CD14-positive monocyte (primary cell): ENCODE results near the gene SLC24A4. TPM values are rescaled to one million over a fixed set of nuclear protein-coding genes. Genes with fewer than 3 reads are reported as not detected.

Source experiments
- DNase-seq, 3 donors: peaks; one replicate each; pipeline ENCODE4 v3.0.0-alpha.2; 2011 to 2022
- H2AFZ ChIP-seq: 2 replicates; pipeline ENCODE4 v1.6.0; 2012; ENCODE audit warnings: mild to moderate bottlenecking, low read depth, low read length, inconsistent platforms; ENCODE audit not compliant: insufficient read depth, poor library complexity, severe bottlenecking
- H3K27ac ChIP-seq, 2 donors: 1 replicate in 1 of 2; 2 replicates in 1 of 2; pipeline ENCODE4 v1.5.1; 2012 to 2013; ENCODE audit warnings: low read length in 2 of 2, control low read depth in 1 of 2, inconsistent platforms in 1 of 2, low read depth in 1 of 2, mild to moderate bottlenecking in 1 of 2
- H3K27me3 ChIP-seq, 2 donors: one replicate each; pipeline versions ENCODE4 v1.6.0 to v1.6.1; 2011 to 2013; ENCODE audit warnings: low read length in 2 of 2; ENCODE audit not compliant: control insufficient read depth in 2 of 2, insufficient read depth in 2 of 2
- H3K36me3 ChIP-seq, 2 donors: replicated peaks in 1 of 2; 1 replicate in 1 of 2; 2 replicates in 1 of 2; pipeline versions ENCODE4 v1.5.1 to v1.6.1; 2012 to 2013; ENCODE audit warnings: low read length in 2 of 2, control low read depth in 1 of 2, inconsistent platforms in 1 of 2, mild to moderate bottlenecking in 1 of 2; ENCODE audit not compliant: insufficient read depth in 2 of 2, control insufficient read depth in 1 of 2
- H3K4me1 ChIP-seq, 2 donors: 1 replicate in 1 of 2; 2 replicates in 1 of 2; pipeline versions ENCODE4 v1.5.1 to v1.6.1; 2012 to 2013; ENCODE audit warnings: low read length in 2 of 2, control low read depth in 1 of 2, inconsistent platforms in 1 of 2, mild to moderate bottlenecking in 1 of 2, moderate library complexity in 1 of 2; ENCODE audit not compliant: insufficient read depth in 2 of 2, control insufficient read depth in 1 of 2
- H3K4me2 ChIP-seq: replicated peaks from 2 replicates; pipeline ENCODE3; 2012; ENCODE audit warnings: low read length, moderate library complexity, mild to moderate bottlenecking; ENCODE audit not compliant: poor library complexity, severe bottlenecking; ENCODE audit errors: extremely low read depth
- H3K4me3 ChIP-seq, 3 experiments: fragments of 200-600 bp in 1 of 3; sonication (generic) in 1 of 3; replicated peaks in 1 of 3; 1 replicate in 2 of 3; 2 replicates in 1 of 3; pipeline ENCODE4 v1.5.1; 2011 to 2013; ENCODE audit warnings: low read length in 3 of 3, mild to moderate bottlenecking in 3 of 3, control low read depth in 2 of 3, low read depth in 2 of 3, inconsistent platforms in 1 of 3, moderate library complexity in 1 of 3
- H3K79me2 ChIP-seq: 2 replicates; pipeline ENCODE4 v1.6.0; 2012; ENCODE audit warnings: mild to moderate bottlenecking, control low read depth, inconsistent platforms, low read length, moderate library complexity; ENCODE audit not compliant: insufficient read depth
- H3K9ac ChIP-seq: 2 replicates; pipeline ENCODE4 v1.6.0; 2017; ENCODE audit warnings: low read length, mild to moderate bottlenecking; ENCODE audit not compliant: insufficient read depth, poor library complexity, severe bottlenecking
- H3K9me3 ChIP-seq, 2 donors: replicated peaks in 1 of 2; 1 replicate in 1 of 2; 2 replicates in 1 of 2; pipeline versions ENCODE4 v1.5.1 to v1.6.1; 2012 to 2013; ENCODE audit warnings: low read length in 2 of 2, control low read depth in 1 of 2; ENCODE audit not compliant: control insufficient read depth in 1 of 2, insufficient read depth in 1 of 2
- H4K20me1 ChIP-seq: 2 replicates; pipeline ENCODE4 v1.6.0; 2012; ENCODE audit warnings: mild to moderate bottlenecking, low read length, control low read depth, moderate library complexity; ENCODE audit not compliant: insufficient read depth
- H3K27ac Mint-ChIP-seq, 7 donors: one replicate each; pipeline ENCODE4 v1.8.0; 2020; ENCODE audit warnings: mild to moderate bottlenecking in 7 of 7, mixed read lengths in 7 of 7, moderate library complexity in 6 of 7, inconsistent platforms in 2 of 7
- H3K27me3 Mint-ChIP-seq, 3 donors: one replicate each; pipeline ENCODE4 v1.8.0; 2021 to 2022; ENCODE audit warnings: low read depth in 3 of 3, mild to moderate bottlenecking in 3 of 3, mixed read lengths in 3 of 3, moderate library complexity in 3 of 3, inconsistent platforms in 1 of 3
- H3K36me3 Mint-ChIP-seq, 2 donors: one replicate each; pipeline ENCODE4 v1.8.0; 2020; ENCODE audit warnings: mixed read lengths in 2 of 2, inconsistent platforms in 1 of 2, mild to moderate bottlenecking in 1 of 2
- H3K4me1 Mint-ChIP-seq: one replicate; pipeline ENCODE4 v1.8.0; 2020; ENCODE audit warnings: mild to moderate bottlenecking, mixed read lengths
- H3K4me3 Mint-ChIP-seq, 2 donors: one replicate each; pipeline ENCODE4 v1.8.0; 2020; ENCODE audit warnings: mild to moderate bottlenecking in 2 of 2, mixed read lengths in 2 of 2, moderate library complexity in 1 of 2
- H3K9me3 Mint-ChIP-seq, 7 donors: one replicate each; pipeline ENCODE4 v1.8.0; 2020 to 2022; ENCODE audit warnings: mixed read lengths in 7 of 7, mild to moderate bottlenecking in 6 of 7, moderate library complexity in 6 of 7, inconsistent platforms in 2 of 7
- WGBS: methylation state at CpG from one replicate; pipeline ENCODE4 v1.1.5; 2013; ENCODE audit warnings: missing lambda C conversion rate; ENCODE audit not compliant: insufficient coverage; 5-methylcytosine and 5-hydroxymethylcytosine counted together
- intact Hi-C, 2 donors: fragments of 100-400 bp; cut with micrococcal nuclease; formaldehyde crosslinking; loops; one replicate each; pipeline versions ENCODE4 v1.15.0 to v1.15.1; 2023
- polyA plus RNA-seq, 3 donors: library from polyadenylated mRNA; depleted of rRNA in 1 of 3; unstranded in 2 of 3; stranded (reverse) in 1 of 3; fragments of 300-500 nt in 2 of 3; fragments of >200 nt in 1 of 3; fragmentation: Illumina TruSeq in 2 of 3; gene quantifications; 1 replicate in 2 of 3; 2 replicates in 1 of 3; pipeline ENCODE4 v1.2.3, GENCODE V29; 2012 to 2021
- TF ChIP-seq, protein P1 (sequence below): fragments of 200-600 bp; IDR thresholded peaks from one replicate; pipeline ENCODE4 v1.8.0; 2022; ENCODE audit warnings: antibody characterized with exemption, mild to moderate bottlenecking

Gene SLC24A4
- polyA plus RNA-seq, 3 donors = 20.0 to 41.9 (median 26.5) TPM

DNA sequence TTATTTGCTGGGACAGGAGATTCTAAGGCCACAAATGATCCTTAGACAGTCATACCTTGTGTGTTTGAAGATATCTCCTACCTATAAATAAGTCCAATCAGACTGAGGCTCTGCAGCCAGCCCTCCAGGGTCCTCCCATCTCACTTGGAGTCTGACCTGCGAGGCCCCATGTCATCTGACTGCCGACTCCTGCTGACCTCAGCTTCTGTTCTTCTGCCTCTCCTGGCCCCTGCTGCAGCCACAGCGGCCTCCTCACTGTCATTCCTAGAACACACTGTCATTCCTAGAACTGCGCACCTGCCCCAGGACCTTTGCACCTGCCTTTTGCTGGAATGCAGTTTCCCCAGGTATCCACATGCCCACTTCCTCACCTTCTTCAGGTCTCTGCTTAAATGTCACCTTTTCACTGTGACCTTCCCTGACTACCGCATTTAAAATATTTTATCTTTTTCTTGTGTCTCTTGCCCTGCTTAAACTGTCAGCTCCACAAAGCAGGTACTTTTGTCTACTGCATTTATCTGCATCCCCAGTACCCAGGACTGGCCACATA, 134.1 kb downstream of the SLC24A4 start:
- no peaks in the 10 kb centered on the region for H3K9me3 ChIP-seq
- no peak overlapping the region for H3K4me3 ChIP-seq
- Mint-ChIP-seq H3K27me3 (peaks cover 0 to 2% (median 0%) of the 10 kb centered on the region in 3 donors), H3K36me3 (peaks cover 40 to 59% of the 10 kb centered on the region in 2 donors), H3K4me3 (no peak overlapping the region), H3K27ac (peak overlapping the region in 2 of 7 donors; percentile 38 to 48), H3K9me3 (peaks cover 0 to 3% (median 0%) of the 10 kb centered on the region in 7 donors), H3K4me1 (peaks cover 59% of the 10 kb centered on the region)
- intact Hi-C loops = loop anchor here (2.0 to 10.0 kb wide), 3 partner anchors 72 to 320 kb away; no protein-coding TSS in a partner anchor
- no peak overlapping the region for H3K9ac ChIP-seq
- H3K27ac ChIP-seq = no peak overlapping the region
- TF ChIP-seq, protein P1, sequence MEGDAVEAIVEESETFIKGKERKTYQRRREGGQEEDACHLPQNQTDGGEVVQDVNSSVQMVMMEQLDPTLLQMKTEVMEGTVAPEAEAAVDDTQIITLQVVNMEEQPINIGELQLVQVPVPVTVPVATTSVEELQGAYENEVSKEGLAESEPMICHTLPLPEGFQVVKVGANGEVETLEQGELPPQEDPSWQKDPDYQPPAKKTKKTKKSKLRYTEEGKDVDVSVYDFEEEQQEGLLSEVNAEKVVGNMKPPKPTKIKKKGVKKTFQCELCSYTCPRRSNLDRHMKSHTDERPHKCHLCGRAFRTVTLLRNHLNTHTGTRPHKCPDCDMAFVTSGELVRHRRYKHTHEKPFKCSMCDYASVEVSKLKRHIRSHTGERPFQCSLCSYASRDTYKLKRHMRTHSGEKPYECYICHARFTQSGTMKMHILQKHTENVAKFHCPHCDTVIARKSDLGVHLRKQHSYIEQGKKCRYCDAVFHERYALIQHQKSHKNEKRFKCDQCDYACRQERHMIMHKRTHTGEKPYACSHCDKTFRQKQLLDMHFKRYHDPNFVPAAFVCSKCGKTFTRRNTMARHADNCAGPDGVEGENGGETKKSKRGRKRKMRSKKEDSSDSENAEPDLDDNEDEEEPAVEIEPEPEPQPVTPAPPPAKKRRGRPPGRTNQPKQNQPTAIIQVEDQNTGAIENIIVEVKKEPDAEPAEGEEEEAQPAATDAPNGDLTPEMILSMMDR = peak; percentile 37
- no peak overlapping the region for H3K4me2 ChIP-seq
- 95% methylated on average over 5 of the region's 5 CpGs for WGBS
- no peak overlapping the region for H2AFZ ChIP-seq
- no peak for DNase-seq
- H3K79me2 ChIP-seq = peaks cover 18% of the 10 kb centered on the region
- no peaks in the 10 kb centered on the region for H4K20me1 ChIP-seq
- H3K36me3 ChIP-seq = peaks cover 6 to 25% of the 10 kb centered on the region in 2 donors
- H3K4me1 ChIP-seq = peaks cover 47 to 58% of the 10 kb centered on the region in 2 donors
- no peaks in the 10 kb centered on the region for H3K27me3 ChIP-seq

DNA sequence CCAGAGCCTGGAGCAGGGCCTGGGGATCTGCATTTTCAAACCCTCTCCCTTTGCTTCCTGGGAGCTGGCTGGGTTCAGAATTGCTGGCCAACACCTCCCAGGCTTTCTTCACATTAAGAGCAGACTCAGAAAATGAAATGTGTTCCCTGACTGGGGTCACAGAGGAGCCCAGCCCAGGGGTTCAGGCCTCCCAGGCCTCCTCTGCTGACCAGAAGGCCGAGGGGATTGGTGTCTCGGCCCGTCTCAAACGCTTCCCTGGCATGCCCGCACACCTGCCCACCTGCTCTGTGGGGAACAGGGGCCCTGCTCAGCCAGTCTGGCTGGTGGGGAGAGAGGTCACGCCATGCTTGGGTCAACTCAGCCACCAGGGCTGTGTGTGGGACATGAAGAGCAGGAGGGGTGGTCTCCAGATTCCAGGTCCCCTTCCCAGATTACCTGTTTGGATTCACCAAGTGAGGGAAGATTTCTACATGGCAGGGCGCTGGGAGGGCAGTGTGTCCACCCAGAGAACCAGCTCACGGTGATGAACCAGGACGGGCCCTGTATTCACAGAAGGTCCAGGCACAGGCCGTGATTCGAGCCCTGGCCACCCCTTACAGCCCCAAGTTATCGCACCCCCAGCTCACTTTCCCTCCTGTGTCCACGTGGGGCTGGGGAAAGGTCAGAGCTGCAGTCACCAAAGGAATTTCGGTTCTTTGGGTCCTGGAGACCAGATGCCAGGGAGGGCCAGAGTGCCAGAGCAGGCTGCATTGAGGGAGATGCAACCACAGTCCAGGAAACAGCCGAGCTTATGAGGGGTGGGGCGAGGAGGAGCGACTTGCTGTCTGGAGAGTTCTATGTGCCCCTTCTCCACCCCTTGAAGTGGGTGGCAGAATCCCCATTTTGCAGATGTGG, 135.4 kb downstream of the SLC24A4 start:
- TF ChIP-seq, protein P1 = no peak
- H3K9me3 ChIP-seq = no peaks in the 10 kb centered on the region
- no peak overlapping the region for H3K4me2 ChIP-seq
- H3K27me3 ChIP-seq = no peaks in the 10 kb centered on the region
- Mint-ChIP-seq H3K27me3 (no peaks in the 10 kb centered on the region), H3K4me3 (no peak overlapping the region), H3K9me3 (peaks cover 0 to 3% (median 0%) of the 10 kb centered on the region in 7 donors), H3K27ac (no peak overlapping the region), H3K36me3 (peaks cover 42 to 60% of the 10 kb centered on the region in 2 donors), H3K4me1 (peaks cover 68% of the 10 kb centered on the region)
- 73% methylated on average over 14 of the region's 17 CpGs for WGBS
- peaks cover 60 to 71% of the 10 kb centered on the region in 2 donors for H3K4me1 ChIP-seq
- intact Hi-C loops = loop anchor here (5.0 to 10.0 kb wide), 2 partner anchors 74 to 321 kb away; no protein-coding TSS in a partner anchor
- no peak overlapping the region for H2AFZ ChIP-seq
- H3K4me3 ChIP-seq = no peak overlapping the region
- H3K9ac ChIP-seq = no peak overlapping the region
- DNase-seq = no peak
- H3K27ac ChIP-seq = no peak overlapping the region
- H3K36me3 ChIP-seq = peaks cover 6 to 26% of the 10 kb centered on the region in 2 donors
- H3K79me2 ChIP-seq = peaks cover 31% of the 10 kb centered on the region
- H4K20me1 ChIP-seq = no peaks in the 10 kb centered on the region
